Endothelial cell of umbilical vein (primary cell): ENCODE results near the gene CCNK. TPM values are rescaled to one million over a fixed set of nuclear protein-coding genes. Genes with fewer than 3 reads are reported as not detected.
A peak's percentile ranks its signal among the peaks of the same experiment; 100 is the strongest.

Source experiments
- BruUV-seq: library from RNA; stranded (reverse); fragments of 400-500 nt; replicated peaks from 2 replicates; lab custom pipeline; 2021; lab: Mats Ljungman, UMichigan
- CTCF ChIA-PET: fragments of 300-600, 350-600 bp; sonication (Branson Sonifier 250); formaldehyde crosslinking; loops from one replicate; lab custom pipeline; 2021; ENCODE audit warnings: antibody characterized with exemption, inconsistent platforms; lab: Charles Lee
- POLR2A ChIA-PET: fragments of 300-600, 350-600 bp; sonication (Branson Sonifier 250); formaldehyde crosslinking; loops from one replicate; lab custom pipeline; 2021; ENCODE audit warnings: antibody characterized with exemption, inconsistent platforms; lab: Charles Lee
- DNase-seq: peaks from one replicate; pipeline ENCODE4 v3.0.0-alpha.2; 2011; ENCODE audit warnings: low read depth, low spot score
- FAIRE-seq: peaks from 2 replicates; lab custom pipeline; 2011; peaks lifted over from hg19 to GRCh38; lab: Jason Lieb, UNC
- H2AFZ ChIP-seq: 2 replicates; pipeline ENCODE4 v1.6.0; 2012; ENCODE audit warnings: low read depth, low read length, control low read depth, inconsistent platforms
- H3K27ac ChIP-seq: 2 replicates; pipeline ENCODE4 v1.5.1; 2011; ENCODE audit warnings: low read depth, mild to moderate bottlenecking, control low read depth, low read length, moderate library complexity; ENCODE audit not compliant: insufficient read depth
- H3K27me3 ChIP-seq, 2 experiments: 2 replicates each; pipeline versions ENCODE4 v1.6.0 to v1.6.1; 2011; ENCODE audit warnings: low read length in 2 of 2, mixed read lengths in 1 of 2; ENCODE audit not compliant: control insufficient read depth in 2 of 2, insufficient read depth in 2 of 2
- H3K36me3 ChIP-seq, 2 experiments: 2 replicates in 1 of 2; 3 replicates in 1 of 2; pipeline ENCODE4 v1.5.1; 2011; ENCODE audit warnings: low read length in 2 of 2, mild to moderate bottlenecking in 1 of 2, moderate library complexity in 1 of 2; ENCODE audit not compliant: control insufficient read depth in 2 of 2, insufficient read depth in 2 of 2; ENCODE audit errors: extremely low read depth in 1 of 2
- H3K4me1 ChIP-seq: 3 replicates; pipeline ENCODE4 v1.5.1; 2011; ENCODE audit warnings: mild to moderate bottlenecking, low read length; ENCODE audit not compliant: control insufficient read depth, insufficient read depth; ENCODE audit errors: extremely low read depth
- H3K4me2 ChIP-seq: 2 replicates; pipeline ENCODE4 v1.6.1; 2011; ENCODE audit warnings: low read length, control low read depth, mixed read lengths; ENCODE audit not compliant: insufficient read depth
- H3K4me3 ChIP-seq, 3 experiments: fragments of 200-600 bp in 1 of 3; sonication (generic), shearing (Covaris generic) in 1 of 3; replicated peaks in 1 of 3; 2 replicates each; pipeline ENCODE4 v1.5.1; 2011 to 2016; ENCODE audit warnings: control low read depth in 3 of 3, low read length in 3 of 3, mild to moderate bottlenecking in 2 of 3, inconsistent platforms in 1 of 3, low read depth in 1 of 3, moderate library complexity in 1 of 3; ENCODE audit not compliant: insufficient read depth in 1 of 3
- H3K79me2 ChIP-seq: 2 replicates; pipeline ENCODE4 v1.6.0; 2012; ENCODE audit warnings: low read length, inconsistent platforms; ENCODE audit not compliant: control insufficient read depth, insufficient read depth
- H3K9ac ChIP-seq: replicated peaks from 2 replicates; pipeline ENCODE3; 2011; ENCODE audit warnings: low read length, control low read depth; ENCODE audit not compliant: insufficient read depth; ENCODE audit errors: extremely low read depth
- H3K9me1 ChIP-seq: replicated peaks from 3 replicates; pipeline ENCODE4 v1.6.0; 2011; ENCODE audit warnings: mild to moderate bottlenecking, low read length; ENCODE audit not compliant: control insufficient read depth, insufficient read depth; ENCODE audit errors: extremely low read depth
- H3K9me3 ChIP-seq: replicated peaks from 2 replicates; pipeline ENCODE4 v1.5.1; 2012; ENCODE audit warnings: low read length, inconsistent platforms; ENCODE audit not compliant: control insufficient read depth, insufficient read depth
- H4K20me1 ChIP-seq: replicated peaks from 2 replicates; pipeline ENCODE3; 2011; ENCODE audit warnings: mild to moderate bottlenecking, low read length; ENCODE audit not compliant: control insufficient read depth, insufficient read depth; ENCODE audit errors: extremely low read depth
- EZH2 ChIP-seq: IDR thresholded peaks from 2 replicates; pipeline ENCODE4 v1.6.1; 2012; ENCODE audit warnings: borderline replicate concordance, low read depth, mild to moderate bottlenecking, moderate library complexity, low read length, inconsistent platforms; ENCODE audit not compliant: severe bottlenecking
- FOS ChIP-seq: IDR thresholded peaks from 2 replicates; pipeline ENCODE4 v1.6.1; 2011; ENCODE audit warnings: mild to moderate bottlenecking, low read length, moderate library complexity, borderline replicate concordance; ENCODE audit not compliant: insufficient read depth
- GATA2 ChIP-seq: IDR thresholded peaks from 2 replicates; pipeline ENCODE4 v1.7.0; 2011; ENCODE audit warnings: low read depth, mild to moderate bottlenecking, moderate library complexity, mixed read lengths, low read length; ENCODE audit not compliant: insufficient read length, insufficient read depth
- JUN ChIP-seq: IDR thresholded peaks from 2 replicates; pipeline ENCODE4 v1.6.1; 2011; ENCODE audit warnings: borderline replicate concordance, low read depth; ENCODE audit not compliant: insufficient read length, insufficient read depth
- MYC ChIP-seq: IDR thresholded peaks from one replicate; pipeline ENCODE4 v1.6.1; 2011; ENCODE audit warnings: mild to moderate bottlenecking, low read depth, low read length
- POLR2A ChIP-seq: IDR thresholded peaks from 2 replicates; pipeline ENCODE4 v1.6.1; 2012; ENCODE audit warnings: low read depth, mild to moderate bottlenecking, control low read depth, low read length
- POLR2AphosphoS5 ChIP-seq: IDR thresholded peaks from 2 replicates; pipeline ENCODE4 v1.6.1; 2012; ENCODE audit warnings: low read depth, mild to moderate bottlenecking, control low read depth, low read length, moderate library complexity; ENCODE audit not compliant: insufficient read depth
- dilution Hi-C: fragments of 300-500 bp; cut with MboI; formaldehyde crosslinking; loops from one replicate; pipeline ENCODE4 v1.15.0; 2019; ENCODE audit warnings: low sequenced_read_pairs; ENCODE audit not compliant: extremely low pct_ligation_motif_present
- intact Hi-C: fragments of 100-400 bp; cut with micrococcal nuclease; formaldehyde crosslinking; loops from one replicate; pipeline ENCODE4 v1.10.0; 2022
- polyA plus RNA-seq, 4 experiments: library from polyadenylated mRNA; depleted of rRNA in 3 of 4; stranded (reverse) in 3 of 4; unstranded in 1 of 4; fragments of >200 nt; gene quantifications; 2 replicates each; pipeline versions ENCODE4 v1.2.1 to v1.2.3, GENCODE V29; 2011 to 2012; ENCODE audit warnings: missing spikeins in 1 of 4
- total RNA-seq: library from RNA; stranded (reverse); gene quantifications from 2 replicates; pipeline ENCODE4 v1.2.3, GENCODE V29; 2021
- TF ChIP-seq, protein P1 (sequence below), 2 donors: IDR thresholded peaks; 1 replicate in 1 of 2; 2 replicates in 1 of 2; pipeline ENCODE4 v1.5.1; 2011; ENCODE audit warnings: low read length in 2 of 2, mild to moderate bottlenecking in 2 of 2, moderate library complexity in 2 of 2, control low read depth in 1 of 2, inconsistent platforms in 1 of 2, low read depth in 1 of 2; ENCODE audit not compliant: insufficient read depth in 1 of 2; ENCODE audit errors: extremely low read depth in 1 of 2
- TF ChIP-seq, protein P2 (sequence below): IDR thresholded peaks from 2 replicates; pipeline ENCODE4 v1.6.1; 2011; ENCODE audit not compliant: insufficient read depth, insufficient read length

The CCNK gene
- total and polyA plus RNA-seq, 2 donors (not counting 3 experiments of a cell fraction or from before 2014, with no cell fraction given): 11.9 to 59.3 TPM

DNA sequence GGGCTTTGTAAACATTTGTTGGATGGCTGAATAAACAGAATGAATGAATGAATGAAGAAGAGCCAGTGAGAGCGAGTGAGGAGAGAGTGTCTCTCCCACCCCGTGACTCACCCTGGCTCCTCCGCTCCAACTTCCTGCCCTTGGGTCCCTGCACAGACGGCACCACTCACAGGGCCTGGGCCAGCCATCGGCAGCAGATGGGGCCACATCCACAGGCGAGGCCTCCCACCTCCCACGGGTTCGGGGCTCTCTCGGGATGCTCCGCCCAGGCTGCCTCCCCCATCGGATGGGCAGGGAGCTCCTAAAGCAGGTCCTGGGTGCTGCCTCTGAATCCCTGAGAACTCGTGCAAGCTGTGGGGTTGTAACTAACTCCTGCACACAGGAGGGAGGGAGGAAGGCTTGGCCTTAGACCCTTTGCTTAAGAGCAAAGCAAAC lies 41.3 kb downstream of the CCNK start:
- Histone ChIP-seq H3K9me3 (no peaks in the 10 kb centered on the region), H3K79me2 (no peaks in the 10 kb centered on the region), H3K9ac (no peak overlapping the region), H3K27ac (no peak overlapping the region), H3K9me1 (no peaks in the 10 kb centered on the region), H3K36me3 (no peaks in the 10 kb centered on the region), H3K27me3 (no peaks in the 10 kb centered on the region), H3K4me1 (peaks cover 9% of the 10 kb centered on the region), H4K20me1 (no peaks in the 10 kb centered on the region), H3K4me3 (no peak overlapping the region), H2AFZ (no peak overlapping the region), H3K4me2 (no peak overlapping the region)
- FAIRE-seq (peak; percentile 44), DNase-seq (peak; percentile 53)
- no TSS peak for BruUV-seq
- intact Hi-C loops: loop anchor here (5.0 kb wide), 1 partner anchor 425 kb away; no protein-coding TSS in a partner anchor
- peak; percentile 72 for TF ChIP-seq FOS
- peak; percentile 32 for TF ChIP-seq JUN
- TF ChIP-seq, protein P1, sequence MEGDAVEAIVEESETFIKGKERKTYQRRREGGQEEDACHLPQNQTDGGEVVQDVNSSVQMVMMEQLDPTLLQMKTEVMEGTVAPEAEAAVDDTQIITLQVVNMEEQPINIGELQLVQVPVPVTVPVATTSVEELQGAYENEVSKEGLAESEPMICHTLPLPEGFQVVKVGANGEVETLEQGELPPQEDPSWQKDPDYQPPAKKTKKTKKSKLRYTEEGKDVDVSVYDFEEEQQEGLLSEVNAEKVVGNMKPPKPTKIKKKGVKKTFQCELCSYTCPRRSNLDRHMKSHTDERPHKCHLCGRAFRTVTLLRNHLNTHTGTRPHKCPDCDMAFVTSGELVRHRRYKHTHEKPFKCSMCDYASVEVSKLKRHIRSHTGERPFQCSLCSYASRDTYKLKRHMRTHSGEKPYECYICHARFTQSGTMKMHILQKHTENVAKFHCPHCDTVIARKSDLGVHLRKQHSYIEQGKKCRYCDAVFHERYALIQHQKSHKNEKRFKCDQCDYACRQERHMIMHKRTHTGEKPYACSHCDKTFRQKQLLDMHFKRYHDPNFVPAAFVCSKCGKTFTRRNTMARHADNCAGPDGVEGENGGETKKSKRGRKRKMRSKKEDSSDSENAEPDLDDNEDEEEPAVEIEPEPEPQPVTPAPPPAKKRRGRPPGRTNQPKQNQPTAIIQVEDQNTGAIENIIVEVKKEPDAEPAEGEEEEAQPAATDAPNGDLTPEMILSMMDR (IDR thresholded peaks at IDR 0.05; ENCODE audit: extremely low read depth in 1 of 2, insufficient read depth in 1 of 2, low read depth in 1 of 2, low read length in 2 of 2): no peak
- no peak for TF ChIP-seq POLR2A
- no peak for TF ChIP-seq MYC
- TF ChIP-seq, protein P2, sequence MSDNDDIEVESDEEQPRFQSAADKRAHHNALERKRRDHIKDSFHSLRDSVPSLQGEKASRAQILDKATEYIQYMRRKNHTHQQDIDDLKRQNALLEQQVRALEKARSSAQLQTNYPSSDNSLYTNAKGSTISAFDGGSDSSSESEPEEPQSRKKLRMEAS: no peak
- TF ChIP-seq GATA2: no peak
- no peak for TF ChIP-seq EZH2
- TF ChIP-seq POLR2AphosphoS5: no peak
- dilution Hi-C loops: no loop called here
- CTCF ChIA-PET: interaction anchor here (0.9 to 6.1 kb wide), 6 partner anchors 23 to 162 kb away, joined by 3 to 52 read pairs (median 4); partner anchors contain the start of genes CCDC85C and CYP46A1
- POLR2A ChIA-PET: no interaction called here
